CD4-positive, alpha-beta T cell treated with Interleukin-17A for 4 hours (primary cell): Measurements from ENCODE around the gene TMC1.
"Not testable (repeated sequence)": the region's sequence is repeated elsewhere in the genome, so short reads cannot be mapped to it uniquely, and the experiment has no call there.

Experiments used
- DNase-seq: peaks from one replicate; pipeline ENCODE4 v3.0.0-alpha.2; 2020; ENCODE audit warnings: mixed read lengths

TMC1 gene

GRCh38 chr9:72775570-72775969, 254.2 kb downstream of the TMC1 start:
- DNase-seq, result no peak

- no peak for DNase-seq
Observed at GRCh38 chr9:72779614-72780013, 258.2 kb downstream of the TMC1 start.

- DNase-seq, result no peak
Observed at GRCh38 chr9:72786948-72787347, 265.5 kb downstream of the TMC1 start.

GRCh38 chr9:72788966-72789735, 267.7 kb downstream of the TMC1 start:
- DNase-seq, result no peak

- no peak for DNase-seq
Observed at GRCh38 chr9:72789885-72790284, 268.5 kb downstream of the TMC1 start.

- DNase-seq, result no peak
Observed at GRCh38 chr9:72790989-72791388, 269.6 kb downstream of the TMC1 start.

- no peak for DNase-seq
Observed at GRCh38 chr9:72791436-72791835, 270.0 kb downstream of the TMC1 start.

GRCh38 chr9:72794946-72795345, 273.5 kb downstream of the TMC1 start:
- no peak for DNase-seq

- DNase-seq, result no peak
Observed at GRCh38 chr9:72800328-72800994, 279.1 kb downstream of the TMC1 start.

GRCh38 chr9:72805238-72805637, 283.8 kb downstream of the TMC1 start:
- no peak for DNase-seq

- DNase-seq, result not testable (repeated sequence)
Observed at GRCh38 chr9:72806313-72806809, 285.0 kb downstream of the TMC1 start.

GRCh38 chr9:72807765-72808445, 286.5 kb downstream of the TMC1 start:
- DNase-seq, result no peak

GRCh38 chr9:72808446-72808768, 287.0 kb downstream of the TMC1 start:
- DNase-seq, result no peak

- DNase-seq, result no peak
Observed at GRCh38 chr9:72809586-72809985, 288.2 kb downstream of the TMC1 start.

- no peak for DNase-seq
Observed at GRCh38 chr9:72812559-72813111, 291.2 kb downstream of the TMC1 start.

GRCh38 chr9:72813544-72813943, 292.1 kb downstream of the TMC1 start:
- DNase-seq, result no peak

GRCh38 chr9:72814083-72814597, 292.7 kb downstream of the TMC1 start:
- no peak for DNase-seq

GRCh38 chr9:72816666-72817065, 295.3 kb downstream of the TMC1 start:
- DNase-seq, result no peak

- DNase-seq, result no peak
Observed at GRCh38 chr9:72817413-72817812, 296.0 kb downstream of the TMC1 start.

- no peak for DNase-seq
Observed at GRCh38 chr9:72818385-72818784, 297.0 kb downstream of the TMC1 start.

- no peak for DNase-seq
Observed at GRCh38 chr9:72823971-72824370, 302.6 kb downstream of the TMC1 start.

- no peak for DNase-seq
Observed at GRCh38 chr9:72826996-72827949, 305.9 kb downstream of the TMC1 start.
